Measurements from ENCODE around the gene NNMT. TPM values are rescaled to one million over a fixed set of nuclear protein-coding genes. Genes with fewer than 3 reads are reported as not detected.

NNMT gene
- total and polyA plus RNA-seq, 9 of the 15 experiments (the other 6 are each of a cell fraction or from before 2014, with no cell fraction given) = 6.1 to 15.0 (median 11.2) TPM

- TF ChIP-seq RAD21 (CRISPR knock-in tag; conservative IDR thresholded peaks at IDR 0.05 in 1 of 2, IDR thresholded peaks at IDR 0.05 in 1 of 2) (peak; percentile 57 to 77), CTCF (IDR thresholded peaks at IDR 0.05 in 2 of 3, conservative IDR thresholded peaks at IDR 0.05 in 1 of 3; ENCODE audit: insufficient read depth in 2 of 3, low read depth in 1 of 3, low read length in 3 of 3) (peak; percentile 66 to 73 (median 70)), DNMT1 (IDR thresholded peaks at IDR 0.05) (no peak), ELK3 (CRISPR knock-in tag; IDR thresholded peaks at IDR 0.05) (no peak), MLX (CRISPR knock-in tag; conservative IDR thresholded peaks at IDR 0.05) (no peak), SIN3A (IDR thresholded peaks at IDR 0.05; ENCODE audit: borderline replicate concordance in 2 of 2, control insufficient read depth in 1 of 2, low read depth in 2 of 2, low read length in 2 of 2) (no peak), ZNF347 (CRISPR knock-in tag; IDR thresholded peaks at IDR 0.05; ENCODE audit: low read depth) (no peak), RCOR1 (IDR thresholded peaks at IDR 0.05; ENCODE audit: borderline replicate concordance in 1 of 2, low read depth in 2 of 2, low read length in 2 of 2) (0 out of 4 replicates have a peak, but pooled peaks of 1 of the 2 experiments have one; percentile 15), KLF10 (CRISPR knock-in tag; IDR thresholded peaks at IDR 0.05) (no peak), GATAD2A (IDR thresholded peaks at IDR 0.05) (no peak), E2F6 (IDR thresholded peaks at IDR 0.05; ENCODE audit: borderline replicate concordance in 1 of 2, extremely low read depth in 1 of 2, insufficient read depth in 1 of 2, insufficient read length in 1 of 2, low read depth in 1 of 2, low read length in 1 of 2, poor library complexity in 1 of 2, severe bottlenecking in 1 of 2) (peak in 1 of 2 experiments; percentile 61), RAD51 (IDR thresholded peaks at IDR 0.05; ENCODE audit: borderline replicate concordance, low read depth) (no peak), POLR2AphosphoS5 (IDR thresholded peaks at IDR 0.05; ENCODE audit: control insufficient read depth, insufficient read depth, low read depth, low read length) (no peak), XRCC5 (IDR thresholded peaks at IDR 0.05; ENCODE audit: low read depth, low read length) (no peak), RFX1 (IDR thresholded peaks at IDR 0.05) (no peak), ZNF699 (CRISPR knock-in tag; IDR thresholded peaks at IDR 0.05; ENCODE audit: insufficient replicate concordance) (no peak), MLLT1 (IDR thresholded peaks at IDR 0.05) (no peak)
- TF ChIP-seq, protein P1, sequence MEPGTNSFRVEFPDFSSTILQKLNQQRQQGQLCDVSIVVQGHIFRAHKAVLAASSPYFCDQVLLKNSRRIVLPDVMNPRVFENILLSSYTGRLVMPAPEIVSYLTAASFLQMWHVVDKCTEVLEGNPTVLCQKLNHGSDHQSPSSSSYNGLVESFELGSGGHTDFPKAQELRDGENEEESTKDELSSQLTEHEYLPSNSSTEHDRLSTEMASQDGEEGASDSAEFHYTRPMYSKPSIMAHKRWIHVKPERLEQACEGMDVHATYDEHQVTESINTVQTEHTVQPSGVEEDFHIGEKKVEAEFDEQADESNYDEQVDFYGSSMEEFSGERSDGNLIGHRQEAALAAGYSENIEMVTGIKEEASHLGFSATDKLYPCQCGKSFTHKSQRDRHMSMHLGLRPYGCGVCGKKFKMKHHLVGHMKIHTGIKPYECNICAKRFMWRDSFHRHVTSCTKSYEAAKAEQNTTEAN (CRISPR knock-in tag; IDR thresholded peaks at IDR 0.05) = no peak
Observed at GRCh38 chr11:114317787-114318137, 21.6 kb downstream of the NNMT start (continued).

All from K562 (cell line).